PC-3 (cell line): ENCODE data around the gene AP1B1. TPM values are rescaled to one million over a fixed set of nuclear protein-coding genes. Genes with fewer than 3 reads are reported as not detected.
"Not testable (repeated sequence)": the region's sequence is repeated elsewhere in the genome, so short reads cannot be mapped to it uniquely, and the experiment has no call there.

Source experiments
- ATAC-seq: fragments of 200-7000 bp; cut with Tn5 transposase; 2 replicates; pipeline ENCODE4 v1.9.1; 2020; ENCODE audit warnings: mild to moderate bottlenecking, moderate library complexity
- BruUV-seq: library from RNA; stranded (reverse); fragments of 400-500 nt; replicated peaks from 2 replicates; lab custom pipeline; 2021; lab: Mats Ljungman, UMichigan
- CTCF ChIA-PET: fragments of 300-600 bp; sonication (Branson Sonifier 250); formaldehyde crosslinking; loops from one replicate; lab custom pipeline; 2022; ENCODE audit warnings: antibody characterized with exemption; lab: Charles Lee
- POLR2A ChIA-PET: fragments of 300-600 bp; sonication (Branson Sonifier 250); formaldehyde crosslinking; loops from one replicate; lab custom pipeline; 2022; ENCODE audit warnings: antibody characterized with exemption; ENCODE audit not compliant: unreplicated experiment; lab: Charles Lee
- DNase-seq: peaks from one replicate; pipeline ENCODE4 v3.0.0-alpha.2; 2015
- H2AFZ ChIP-seq: fragments of 300-600 bp; sonication (generic); 2 replicates; pipeline ENCODE4 v1.6.0; 2016; ENCODE audit warnings: antibody characterized with exemption, low read length
- H3F3A ChIP-seq: fragments of 300-600 bp; sonication (generic); one replicate; pipeline ENCODE4 v1.6.0; 2017; ENCODE audit warnings: antibody characterized with exemption, low read length, control low read depth, mild to moderate bottlenecking; ENCODE audit not compliant: unreplicated experiment
- H3K27ac ChIP-seq: fragments of 300-600 bp; sonication (generic); 2 replicates; pipeline ENCODE4 v1.5.1; 2016; ENCODE audit warnings: mild to moderate bottlenecking, low read length
- H3K27me3 ChIP-seq: fragments of 300-600 bp; sonication (generic); 2 replicates; pipeline ENCODE4 v1.6.1; 2016; ENCODE audit warnings: low read length, mixed read lengths
- H3K36me3 ChIP-seq: fragments of 300-600 bp; sonication (generic); 2 replicates; pipeline ENCODE4 v1.6.1; 2016; ENCODE audit warnings: low read depth, mixed run types, low read length, mixed read lengths
- H3K4me1 ChIP-seq: fragments of 300-600 bp; sonication (generic); 2 replicates; pipeline ENCODE4 v1.5.1; 2016; ENCODE audit warnings: low read length; ENCODE audit not compliant: insufficient read depth
- H3K4me2 ChIP-seq: fragments of 300-600 bp; sonication (generic); 2 replicates; pipeline ENCODE4 v1.6.0; 2016; ENCODE audit warnings: low read length
- H3K4me3 ChIP-seq: fragments of 300-600 bp; sonication (generic); 2 replicates; pipeline ENCODE4 v1.5.1; 2016; ENCODE audit warnings: mild to moderate bottlenecking, low read length, mixed read lengths
- H3K79me2 ChIP-seq: fragments of 300-600 bp; sonication (generic); 2 replicates; pipeline ENCODE4 v1.6.1; 2017; ENCODE audit warnings: low read length, mixed read lengths
- H3K9ac ChIP-seq: fragments of 300-600 bp; sonication (generic); 2 replicates; pipeline ENCODE4 v1.6.0; 2016; ENCODE audit warnings: mild to moderate bottlenecking, low read length
- H3K9me2 ChIP-seq: fragments of 300-600 bp; sonication (generic); replicated peaks from 2 replicates; pipeline ENCODE4 v1.6.1; 2016; ENCODE audit warnings: mixed run types, low read length, mixed read lengths
- H3K9me3 ChIP-seq: fragments of 300-600 bp; sonication (generic); 2 replicates; pipeline ENCODE4 v1.6.1; 2016; ENCODE audit warnings: low read length, mixed read lengths
- H4K20me1 ChIP-seq: fragments of 300-600 bp; sonication (generic); 2 replicates; pipeline ENCODE4 v1.6.1; 2016; ENCODE audit warnings: low read length, mixed read lengths
- EZH2 ChIP-seq: fragments of 300-600 bp; sonication (generic); IDR thresholded peaks from one replicate; pipeline ENCODE4 v1.6.1; 2017; ENCODE audit warnings: antibody characterized with exemption, mild to moderate bottlenecking, low read length; ENCODE audit not compliant: unreplicated experiment
- EZH2phosphoT487 ChIP-seq: fragments of 300-600 bp; sonication (generic); IDR thresholded peaks from 2 replicates; pipeline ENCODE4 v1.6.1; 2018; ENCODE audit warnings: mild to moderate bottlenecking, antibody characterized with exemption, low read length, borderline replicate concordance
- intact Hi-C: fragments of 100-400 bp; cut with micrococcal nuclease; formaldehyde crosslinking; loops from 2 replicates; pipeline ENCODE4 v1.9.0; 2023
- total RNA-seq: library from RNA; depleted of rRNA; stranded (reverse); fragments of >200 nt; gene quantifications from 2 replicates; pipeline ENCODE4 v1.2.3, GENCODE V29; 2014
- TF ChIP-seq, protein P1 (sequence below): fragments of 300-600 bp; sonication (generic); conservative IDR thresholded peaks from 2 replicates; pipeline ENCODE4 v1.5.1; 2017; ENCODE audit warnings: antibody characterized with exemption, low read depth, mild to moderate bottlenecking, low read length

AP1B1 gene
- total RNA-seq, 1 experiment from 2014 or later: 81.2 TPM

DNA sequence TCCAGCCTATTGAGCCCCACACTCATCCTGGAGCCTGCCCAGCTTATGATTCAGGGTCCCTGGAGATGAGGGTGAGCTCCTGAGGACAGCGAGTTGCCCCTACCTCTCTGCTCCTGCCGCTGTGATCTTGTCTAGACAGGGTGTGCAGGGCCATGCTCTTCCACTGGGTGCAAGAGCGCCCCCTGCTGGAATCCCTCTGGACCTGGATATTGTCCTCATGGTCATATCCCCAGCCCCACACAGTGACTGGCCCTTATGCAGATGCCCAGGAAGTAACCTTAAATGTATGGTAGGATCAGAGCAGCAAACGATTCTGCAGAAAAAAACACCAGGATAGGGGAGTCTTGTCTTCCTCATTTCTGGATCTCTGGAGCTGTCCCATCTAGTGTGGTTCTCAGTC, 24.4 kb upstream of the AP1B1 start:
- H2AFZ ChIP-seq, POLR2A ChIA-PET, H3K9me3 ChIP-seq, H3K4me2 ChIP-seq, H3K36me3 ChIP-seq, H3K4me1 ChIP-seq, BruUV-seq, H3F3A ChIP-seq, DNase-seq, H3K4me3 ChIP-seq, H3K79me2 ChIP-seq, H3K27me3 ChIP-seq, intact Hi-C loops, H3K27ac ChIP-seq, H4K20me1 ChIP-seq, H3K9me2 ChIP-seq, H3K9ac ChIP-seq, CTCF ChIA-PET: not testable (repeated sequence)
- ATAC-seq: peak; percentile 29; the same call in 1 of the 2 replicates
- TF ChIP-seq, protein P1, sequence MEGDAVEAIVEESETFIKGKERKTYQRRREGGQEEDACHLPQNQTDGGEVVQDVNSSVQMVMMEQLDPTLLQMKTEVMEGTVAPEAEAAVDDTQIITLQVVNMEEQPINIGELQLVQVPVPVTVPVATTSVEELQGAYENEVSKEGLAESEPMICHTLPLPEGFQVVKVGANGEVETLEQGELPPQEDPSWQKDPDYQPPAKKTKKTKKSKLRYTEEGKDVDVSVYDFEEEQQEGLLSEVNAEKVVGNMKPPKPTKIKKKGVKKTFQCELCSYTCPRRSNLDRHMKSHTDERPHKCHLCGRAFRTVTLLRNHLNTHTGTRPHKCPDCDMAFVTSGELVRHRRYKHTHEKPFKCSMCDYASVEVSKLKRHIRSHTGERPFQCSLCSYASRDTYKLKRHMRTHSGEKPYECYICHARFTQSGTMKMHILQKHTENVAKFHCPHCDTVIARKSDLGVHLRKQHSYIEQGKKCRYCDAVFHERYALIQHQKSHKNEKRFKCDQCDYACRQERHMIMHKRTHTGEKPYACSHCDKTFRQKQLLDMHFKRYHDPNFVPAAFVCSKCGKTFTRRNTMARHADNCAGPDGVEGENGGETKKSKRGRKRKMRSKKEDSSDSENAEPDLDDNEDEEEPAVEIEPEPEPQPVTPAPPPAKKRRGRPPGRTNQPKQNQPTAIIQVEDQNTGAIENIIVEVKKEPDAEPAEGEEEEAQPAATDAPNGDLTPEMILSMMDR: peak; percentile 43; the same call in 1 of the 2 replicates

DNA sequence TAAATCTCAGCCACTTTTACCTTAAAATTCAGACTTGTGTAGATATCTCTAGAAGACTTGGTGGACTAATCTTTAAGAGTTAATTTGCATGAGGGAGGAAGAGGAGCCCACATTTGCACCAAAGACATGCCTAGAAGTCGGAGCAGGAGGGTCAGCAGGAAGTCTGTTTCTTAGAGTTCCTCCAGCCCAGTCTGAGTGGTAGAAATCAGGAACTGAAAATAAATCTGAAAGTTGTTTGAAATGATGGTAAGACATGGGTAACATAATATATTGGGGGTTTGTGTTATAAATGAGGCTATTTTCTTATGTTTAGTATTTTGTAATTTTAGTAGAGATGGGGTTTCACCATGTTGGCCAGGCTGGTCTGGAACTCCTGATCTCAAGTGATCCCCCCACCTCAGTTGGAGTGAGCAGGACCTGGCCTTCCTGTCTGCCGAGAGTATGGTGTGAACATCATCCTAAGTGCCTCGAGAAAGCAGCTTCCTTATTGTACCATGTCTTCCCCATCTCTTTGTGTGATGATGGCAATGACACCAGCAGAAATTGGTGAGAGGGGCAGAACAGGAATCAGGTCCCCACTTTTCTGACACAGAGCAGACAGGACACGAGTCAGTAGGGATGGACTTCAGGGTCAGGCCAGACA, 23.3 kb upstream of the AP1B1 start:
- ATAC-seq, H3K36me3 ChIP-seq, H4K20me1 ChIP-seq, H3K9me2 ChIP-seq, H3K4me2 ChIP-seq, H3F3A ChIP-seq, CTCF ChIA-PET, H2AFZ ChIP-seq, H3K9ac ChIP-seq, POLR2A ChIA-PET, BruUV-seq, DNase-seq, H3K27me3 ChIP-seq, H3K27ac ChIP-seq, H3K4me1 ChIP-seq, H3K79me2 ChIP-seq, intact Hi-C loops, H3K9me3 ChIP-seq, H3K4me3 ChIP-seq: not testable (repeated sequence)

DNA sequence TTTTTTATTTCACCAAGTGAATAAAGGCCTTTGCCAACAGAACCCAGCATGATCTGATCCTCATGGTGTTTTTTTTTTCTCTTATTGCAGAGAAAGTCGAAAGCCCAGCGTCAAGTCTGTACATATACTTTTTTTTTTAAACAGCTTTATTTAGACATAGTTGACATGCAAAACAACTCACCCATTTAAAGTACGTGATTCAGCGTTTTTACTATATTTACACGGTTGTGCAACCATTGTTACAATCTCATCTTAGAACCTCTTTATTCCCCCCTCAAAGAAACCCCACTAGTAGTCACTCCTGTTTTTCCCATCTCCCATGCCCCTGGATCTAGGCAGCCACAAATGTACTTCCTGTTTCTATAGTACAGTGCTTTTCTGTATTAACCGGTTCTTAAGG, 20.6 kb upstream of the AP1B1 start:
- Histone ChIP-seq H3K9me2 (no peaks in the 10 kb centered on the region), H3K79me2 (no peaks in the 10 kb centered on the region), H3K27me3 (no peaks in the 10 kb centered on the region), H3K9ac (no peak overlapping the region), H3K9me3 (no peaks in the 10 kb centered on the region), H3K27ac (no peak overlapping the region), H3K4me3 (no peak overlapping the region), H4K20me1 (no peaks in the 10 kb centered on the region), H3K4me1 (no peaks in the 10 kb centered on the region; the same call in 1 of the 2 replicates), H2AFZ (0 out of 2 replicates have a peak overlapping the region, but pooled peaks have one; percentile 6), H3K36me3 (no peaks in the 10 kb centered on the region), H3K4me2 (no peak overlapping the region), H3F3A (no peaks in the 10 kb centered on the region)
- TF ChIP-seq EZH2phosphoT487 (no peak), EZH2 (no peak)
- TF ChIP-seq, protein P1: no peak
- BruUV-seq: no TSS peak
- intact Hi-C loops: no loop called here
- DNase-seq: peak; percentile 18
- ChIA-PET POLR2A (no interaction called here), CTCF (no interaction called here)
- ATAC-seq: no peak

DNA sequence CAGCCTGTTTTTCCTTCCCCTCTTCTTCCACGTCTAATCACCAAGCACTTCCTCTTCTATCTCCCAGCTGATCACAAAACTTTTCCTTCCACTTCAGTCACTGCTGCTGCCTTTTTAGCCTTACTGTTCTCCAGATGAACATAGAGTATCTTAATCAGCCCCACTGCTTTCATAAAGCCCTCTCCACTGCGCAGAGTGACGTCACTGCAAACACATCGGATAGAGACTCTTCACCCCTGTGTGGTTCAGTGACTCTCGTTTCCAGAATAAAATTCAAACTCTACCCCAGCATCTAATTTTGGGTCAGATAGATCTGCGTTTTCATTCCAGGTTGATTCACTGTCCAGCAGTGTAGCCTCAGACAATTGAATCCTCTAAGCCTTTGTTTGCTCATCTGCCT, 13.2 kb upstream of the AP1B1 start:
- H3K9ac ChIP-seq, H3K79me2 ChIP-seq, intact Hi-C loops, H3K4me3 ChIP-seq, ATAC-seq, H3K9me3 ChIP-seq, H4K20me1 ChIP-seq, H3K27me3 ChIP-seq, H3K27ac ChIP-seq, H3K36me3 ChIP-seq, H3K4me2 ChIP-seq, CTCF ChIA-PET, H2AFZ ChIP-seq, POLR2A ChIA-PET, DNase-seq, H3F3A ChIP-seq, H3K9me2 ChIP-seq, BruUV-seq: not testable (repeated sequence)
- peaks cover 22% of the 10 kb centered on the region for H3K4me1 ChIP-seq
